GM12878 (cell line): ENCODE data around the gene FTH1. TPM values are rescaled to one million over a fixed set of nuclear protein-coding genes. Genes with fewer than 3 reads are reported as not detected.

Experiments
- ATAC-seq: fragments of 200-7000 bp; cut with Tn5 transposase; 3 replicates; pipeline ENCODE4 v1.9.1; 2020; ENCODE audit warnings: mild to moderate bottlenecking, moderate library complexity
- BruUV-seq: library from RNA; stranded (reverse); fragments of 400-500 nt; replicated peaks from 2 replicates; lab custom pipeline; 2021; lab: Mats Ljungman, UMichigan
- CTCF ChIA-PET: fragments of 300-600 bp; sonication (Branson Sonifier 250); formaldehyde crosslinking; extraction: SDS; loops from one replicate; lab custom pipeline; 2021; ENCODE audit warnings: inconsistent platforms; lab: Yijun Ruan, JAX
- POLR2A ChIA-PET: fragments of 350-600 bp; formaldehyde crosslinking; extraction: SDS; loops from one replicate; lab custom pipeline; 2021; ENCODE audit warnings: inconsistent platforms; lab: Charles Lee
- RAD21 ChIA-PET: fragments of 300-600 bp; sonication (Branson Sonifier 250); formaldehyde crosslinking; loops from one replicate; lab custom pipeline; 2023; ENCODE audit warnings: antibody characterized with exemption; ENCODE audit not compliant: unreplicated experiment; lab: Charles Lee
- SMC1A ChIA-PET: fragments of 300-600 bp; sonication (Branson Sonifier 250); formaldehyde crosslinking; loops from one replicate; lab custom pipeline; 2023; ENCODE audit not compliant: unreplicated experiment, uncharacterized antibody; lab: Charles Lee
- DNase-seq: peaks from one replicate; pipeline ENCODE4 v3.0.0-alpha.2; 2011; ENCODE audit warnings: low read depth, low spot score
- FAIRE-seq: peaks from 3 replicates; lab custom pipeline; 2011; peaks lifted over from hg19 to GRCh38; lab: Jason Lieb, UNC
- H2AFZ ChIP-seq: 2 replicates; pipeline ENCODE4 v1.6.0; 2011; ENCODE audit warnings: low read depth, low read length, control low read depth; ENCODE audit not compliant: control insufficient read depth
- H3K27ac ChIP-seq: 2 replicates; pipeline ENCODE4 v1.5.1; 2011; ENCODE audit warnings: control low read depth; ENCODE audit not compliant: control insufficient read depth, insufficient read depth
- H3K27me3 ChIP-seq, 2 experiments: replicated peaks in 1 of 2; 2 replicates each; pipeline versions ENCODE4 v1.6.0 to v1.6.1; 2011; ENCODE audit warnings: low read length in 1 of 2; ENCODE audit not compliant: control insufficient read depth in 2 of 2, insufficient read depth in 2 of 2
- H3K36me3 ChIP-seq, 2 experiments: 2 replicates each; pipeline ENCODE4 v1.5.1; 2011; ENCODE audit warnings: low read length in 1 of 2; ENCODE audit not compliant: control insufficient read depth in 2 of 2, insufficient read depth in 2 of 2
- H3K4me1 ChIP-seq: 2 replicates; pipeline ENCODE4 v1.6.1; 2011; ENCODE audit warnings: mild to moderate bottlenecking, low read length, moderate library complexity, mixed read lengths; ENCODE audit not compliant: control insufficient read depth, insufficient read depth
- H3K4me2 ChIP-seq: 2 replicates; pipeline ENCODE4 v1.6.0; 2011; ENCODE audit warnings: control low read depth; ENCODE audit not compliant: control insufficient read depth, insufficient read depth
- H3K4me3 ChIP-seq: fragments of 200-600 bp; sonication (generic); 2 replicates; pipeline ENCODE4 v1.5.1; 2016
- H3K79me2 ChIP-seq: 2 replicates; pipeline ENCODE4 v1.6.0; 2011; ENCODE audit warnings: low read length; ENCODE audit not compliant: control insufficient read depth, insufficient read depth
- H3K9ac ChIP-seq: 2 replicates; pipeline ENCODE4 v1.8.0; 2011; ENCODE audit warnings: low read length, control low read depth, mixed read lengths; ENCODE audit not compliant: control insufficient read depth, insufficient read depth
- H3K9me3 ChIP-seq: replicated peaks from 3 replicates; pipeline ENCODE4 v1.5.1; 2011; ENCODE audit warnings: mild to moderate bottlenecking, low read length; ENCODE audit not compliant: control insufficient read depth, insufficient read depth
- H4K20me1 ChIP-seq: 2 replicates; pipeline ENCODE4 v1.6.0; 2011; ENCODE audit not compliant: control insufficient read depth, insufficient read depth
- ATF2 ChIP-seq: IDR thresholded peaks from 2 replicates; pipeline ENCODE4 v1.6.1; 2012; ENCODE audit warnings: low read length, inconsistent platforms
- BCL3 ChIP-seq: IDR thresholded peaks from 2 replicates; pipeline ENCODE4 v1.6.1; 2011; ENCODE audit warnings: borderline replicate concordance, low read depth, mild to moderate bottlenecking, moderate library complexity, low read length; ENCODE audit not compliant: insufficient read depth, poor library complexity, severe bottlenecking
- CHD1 ChIP-seq: IDR thresholded peaks from 2 replicates; pipeline ENCODE4 v1.6.1; 2012; ENCODE audit warnings: low read depth, low read length, improper control_type of control experiment
- CHD2 ChIP-seq: IDR thresholded peaks from 2 replicates; pipeline ENCODE4 v1.6.1; 2011; ENCODE audit warnings: low read depth, low read length, improper control_type of control experiment, borderline replicate concordance
- CTCF ChIP-seq, 3 experiments: IDR thresholded peaks in 2 of 3; conservative IDR thresholded peaks in 1 of 3; 2 replicates each; pipeline ENCODE4 v1.5.1; 2011; ENCODE audit warnings: low read depth in 3 of 3, low read length in 3 of 3, mild to moderate bottlenecking in 3 of 3, control low read depth in 2 of 3, moderate library complexity in 2 of 3, inconsistent platforms in 1 of 3, mixed read lengths in 1 of 3; ENCODE audit not compliant: control insufficient read depth in 2 of 3, insufficient read depth in 1 of 3; ENCODE audit errors: extremely low read depth in 1 of 3
- EZH2 ChIP-seq: IDR thresholded peaks from 2 replicates; pipeline ENCODE4 v1.6.1; 2012; ENCODE audit warnings: low read depth, mild to moderate bottlenecking, control low read depth, inconsistent platforms, low read length, borderline replicate concordance; ENCODE audit not compliant: control insufficient read depth
- FOS ChIP-seq: IDR thresholded peaks from 3 replicates; pipeline ENCODE4 v1.6.1; 2011; ENCODE audit warnings: borderline replicate concordance; ENCODE audit not compliant: insufficient read length; ENCODE audit errors: extremely low read depth
- GATAD2B ChIP-seq: fragments of 450-650 bp; conservative IDR thresholded peaks from 2 replicates; pipeline ENCODE4 v1.6.1; 2017; ENCODE audit warnings: low read depth, mild to moderate bottlenecking, moderate library complexity
- HDAC6 ChIP-seq: fragments of 200-600 bp; sonication (generic); IDR thresholded peaks from one replicate; pipeline ENCODE4 v1.8.0; 2017; ENCODE audit warnings: antibody characterized with exemption; ENCODE audit not compliant: unreplicated experiment
- MAX ChIP-seq: IDR thresholded peaks from 2 replicates; pipeline ENCODE4 v1.6.1; 2012; ENCODE audit warnings: low read depth, low read length, improper control_type of control experiment
- SREBF2 ChIP-seq: IDR thresholded peaks from 2 replicates; pipeline ENCODE4 v1.6.1; 2012; ENCODE audit warnings: mild to moderate bottlenecking, low read length
- TCF7 ChIP-seq: IDR thresholded peaks from 2 replicates; pipeline ENCODE4 v1.6.1; 2014; ENCODE audit warnings: antibody characterized with exemption, borderline replicate concordance
- ZNF274 ChIP-seq: IDR thresholded peaks from one replicate; pipeline ENCODE4 v1.8.0; 2011; ENCODE audit not compliant: insufficient read length, insufficient read depth
- ZSCAN29 ChIP-seq: fragments of 450-650 bp; IDR thresholded peaks from 2 replicates; pipeline ENCODE4 v1.6.1; 2017; ENCODE audit warnings: mild to moderate bottlenecking, moderate library complexity
- WGBS: methylation state at CpG from one replicate; pipeline ENCODE4 v1.1.6; 2016; ENCODE audit warnings: low lambda C conversion rate; ENCODE audit not compliant: insufficient replicate concordance, insufficient coverage; ENCODE audit errors: missing lambda C conversion rate; 5-methylcytosine and 5-hydroxymethylcytosine counted together
- in situ Hi-C: fragments of 300-500 bp; cut with MboI; formaldehyde crosslinking; loops from 9 replicates; pipeline ENCODE4 v1.14.3; 2018; ENCODE audit warnings: mixed read lengths
- intact Hi-C: fragments of 100-400 bp; cut with micrococcal nuclease; formaldehyde crosslinking; loops from one replicate; pipeline ENCODE4 v1.14.2; 2022; ENCODE audit not compliant: unreplicated experiment
- polyA plus RNA-seq, 11 experiments: library from polyadenylated mRNA; depleted of rRNA in 4 of 11; unstranded in 6 of 11; stranded (reverse) in 5 of 11; fragments of >200 nt; fragmentation: Nextera tagmentation in 4 of 11; fragmentation: Illumina TruSeq in 1 of 11; extraction: Ambion mirVana in 4 of 11; extraction: Trizol in 1 of 11; gene quantifications; 1 replicate in 1 of 11; 2 replicates in 10 of 11; pipeline versions ENCODE4 v1.2.1 to v1.2.3, GENCODE V29; 2011 to 2016; ENCODE audit warnings: inconsistent platforms in 2 of 11, missing spikeins in 2 of 11, low read depth in 1 of 11
- total RNA-seq, 4 experiments: library from RNA; depleted of rRNA in 3 of 4; stranded (reverse); fragments of >200 nt in 3 of 4; fragmentation: Illumina TruSeq in 1 of 4; extraction: Trizol in 1 of 4; gene quantifications; 2 replicates each; pipeline versions ENCODE4 v1.2.1 to v1.2.3, GENCODE V29; 2013 to 2021

Gene FTH1
- total and polyA plus RNA-seq, 10 of the 15 experiments (the other 5 are each of a cell fraction or from before 2014, with no cell fraction given) = 289 to 4,154 (median 960) TPM

GRCh38 chr11:61994981-61995380 lies 27.5 kb upstream of the FTH1 start:
- CTCF ChIA-PET = interaction anchor here (0.5 to 1.3 kb wide), 5 partner anchors 31 to 96 kb away, joined by 3 to 6 read pairs (median 3); no protein-coding TSS in a partner anchor
- no peak overlapping the region for H3K4me3 ChIP-seq
- peaks cover 12% of the 10 kb centered on the region for H3K9me3 ChIP-seq
- no peak overlapping the region for H3K9ac ChIP-seq
- SMC1A ChIA-PET = no interaction called here
- H3K27me3 ChIP-seq = no peaks in the 10 kb centered on the region
- no peak overlapping the region for H3K4me2 ChIP-seq
- no peaks in the 10 kb centered on the region for H3K4me1 ChIP-seq
- BruUV-seq = no TSS peak
- FAIRE-seq (no peak), DNase-seq (no peak), ATAC-seq (no peak)
- in situ Hi-C loops (no loop called here), intact Hi-C loops (no loop called here)
- RAD21 ChIA-PET = no interaction called here
- 71% methylated on average over 3 of the region's 3 CpGs for WGBS
- no peaks in the 10 kb centered on the region for H4K20me1 ChIP-seq
- H3K36me3 ChIP-seq = no peaks in the 10 kb centered on the region
- no peak overlapping the region for H2AFZ ChIP-seq
- H3K79me2 ChIP-seq = no peaks in the 10 kb centered on the region
- POLR2A ChIA-PET = interaction anchor here (0.6 kb wide), 2 partner anchors 69 to 254 kb away, joined by 3 to 5 read pairs; no protein-coding TSS in a partner anchor
- H3K27ac ChIP-seq = no peak overlapping the region
- TF ChIP-seq GATAD2B = no peak
- TF ChIP-seq CHD2 = no peak
- TF ChIP-seq ATF2 = no peak
- no peak for TF ChIP-seq CTCF (IDR thresholded peaks at IDR 0.05 in 2 of 3, conservative IDR thresholded peaks at IDR 0.05 in 1 of 3; ENCODE audit: control insufficient read depth in 2 of 3, extremely low read depth in 1 of 3, insufficient read depth in 1 of 3, low read depth in 3 of 3, low read length in 3 of 3)
- no peak for TF ChIP-seq SREBF2
- no peak for TF ChIP-seq HDAC6
- TF ChIP-seq ZNF274 = no peak
- no peak for TF ChIP-seq FOS
- no peak for TF ChIP-seq BCL3
- no peak for TF ChIP-seq MAX
- TF ChIP-seq CHD1 = no peak
- no peak for TF ChIP-seq TCF7
- no peak for TF ChIP-seq ZSCAN29
- TF ChIP-seq EZH2 = no peak
